ENCODE data around the gene ASGR1. TPM values are rescaled to one million over a fixed set of nuclear protein-coding genes. Genes with fewer than 3 reads are reported as not detected.

ASGR1 gene
- total RNA-seq, 3 donors from 2014 or later: 0.35 to 1.6 (median 1.2) TPM

DNA sequence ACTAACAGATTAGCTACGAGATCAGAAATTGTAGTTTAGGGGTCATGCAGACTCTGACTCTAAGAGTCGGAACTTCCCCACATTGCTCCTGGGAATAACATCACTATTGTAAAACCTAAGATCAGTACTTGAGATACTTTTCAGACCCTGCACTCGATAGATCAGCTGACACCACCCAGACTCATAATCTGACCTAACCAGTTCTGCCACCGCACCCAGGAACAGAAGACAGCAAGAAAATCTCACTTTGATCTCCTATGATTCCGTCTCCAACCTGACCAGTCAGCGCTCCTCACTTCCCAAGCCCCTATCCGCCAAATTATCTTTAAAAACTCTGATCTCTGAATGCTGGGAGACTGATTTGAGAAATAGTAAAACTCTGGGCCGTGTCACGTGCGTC is 37.3 kb downstream of the ASGR1 start:
- ATAC-seq (peak; percentile 69), DNase-seq (peak in 2 of 3 donors; percentile 56 to 84)
- TF ChIP-seq, protein P1, sequence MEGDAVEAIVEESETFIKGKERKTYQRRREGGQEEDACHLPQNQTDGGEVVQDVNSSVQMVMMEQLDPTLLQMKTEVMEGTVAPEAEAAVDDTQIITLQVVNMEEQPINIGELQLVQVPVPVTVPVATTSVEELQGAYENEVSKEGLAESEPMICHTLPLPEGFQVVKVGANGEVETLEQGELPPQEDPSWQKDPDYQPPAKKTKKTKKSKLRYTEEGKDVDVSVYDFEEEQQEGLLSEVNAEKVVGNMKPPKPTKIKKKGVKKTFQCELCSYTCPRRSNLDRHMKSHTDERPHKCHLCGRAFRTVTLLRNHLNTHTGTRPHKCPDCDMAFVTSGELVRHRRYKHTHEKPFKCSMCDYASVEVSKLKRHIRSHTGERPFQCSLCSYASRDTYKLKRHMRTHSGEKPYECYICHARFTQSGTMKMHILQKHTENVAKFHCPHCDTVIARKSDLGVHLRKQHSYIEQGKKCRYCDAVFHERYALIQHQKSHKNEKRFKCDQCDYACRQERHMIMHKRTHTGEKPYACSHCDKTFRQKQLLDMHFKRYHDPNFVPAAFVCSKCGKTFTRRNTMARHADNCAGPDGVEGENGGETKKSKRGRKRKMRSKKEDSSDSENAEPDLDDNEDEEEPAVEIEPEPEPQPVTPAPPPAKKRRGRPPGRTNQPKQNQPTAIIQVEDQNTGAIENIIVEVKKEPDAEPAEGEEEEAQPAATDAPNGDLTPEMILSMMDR (IDR thresholded peaks at IDR 0.05): no peak
- peaks cover 12% of the 10 kb centered on the region for H3K4me1 ChIP-seq (ENCODE audit: low read depth)
- no peaks in the 10 kb centered on the region for H3K9me3 ChIP-seq
- no peak overlapping the region for H3K4me3 ChIP-seq
- H3K36me3 ChIP-seq (ENCODE audit: low read depth): no peaks in the 10 kb centered on the region
- intact Hi-C loops (cut with DNase I, micrococcal nuclease): no loop called here

- H3K4me3 ChIP-seq: no peak overlapping the region
- peaks cover 12% of the 10 kb centered on the region for H3K4me1 ChIP-seq (ENCODE audit: low read depth)
- H3K36me3 ChIP-seq (ENCODE audit: low read depth): no peaks in the 10 kb centered on the region
- DNase-seq (peak in 2 of 3 donors; percentile 48 to 57), ATAC-seq (peak; percentile 87)
- H3K9me3 ChIP-seq: no peaks in the 10 kb centered on the region
- intact Hi-C loops (cut with DNase I, micrococcal nuclease): loop anchor here in 1 of 2 donors (5.0 kb wide), 1 partner anchor 87 kb away; no protein-coding TSS in a partner anchor
- TF ChIP-seq, protein P1 (IDR thresholded peaks at IDR 0.05): no peak
Observed at GRCh38 chr17:7139400-7139799, 39.8 kb downstream of the ASGR1 start.

DNA sequence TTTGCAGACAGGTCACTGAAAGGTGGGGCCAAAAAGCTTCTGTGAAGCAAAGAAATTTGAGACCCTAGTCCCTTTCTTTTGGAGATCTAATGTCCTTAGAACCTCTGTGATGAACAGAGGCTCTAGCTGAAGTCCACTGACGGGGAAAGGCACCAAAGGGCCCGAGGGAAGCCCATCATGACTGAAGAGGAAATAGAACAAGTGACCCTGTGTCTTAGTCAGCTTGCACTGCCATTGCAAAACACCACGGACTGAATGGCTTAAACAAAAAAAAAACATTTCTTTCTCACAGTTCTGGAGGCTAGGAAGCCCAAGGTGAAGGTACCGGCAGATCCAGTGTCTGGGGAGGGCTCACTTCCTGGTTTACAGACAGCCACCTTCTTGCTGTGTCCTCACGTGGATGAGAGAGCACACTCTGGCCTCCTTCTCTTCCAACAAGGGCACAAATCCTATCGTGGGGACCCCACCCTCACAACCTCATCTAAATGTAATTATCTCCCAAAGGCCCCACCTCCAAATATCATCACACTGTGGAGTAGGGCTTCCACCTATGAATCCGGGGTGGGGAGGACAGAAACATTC is 40.3 kb downstream of the ASGR1 start:
- no peak for ATAC-seq
- no peaks in the 10 kb centered on the region for H3K36me3 ChIP-seq (ENCODE audit: low read depth)
- intact Hi-C loops (cut with DNase I, micrococcal nuclease): loop anchor here in 1 of 2 donors (5.0 kb wide), 1 partner anchor 87 kb away; no protein-coding TSS in a partner anchor
- no peak for DNase-seq
- no peaks in the 10 kb centered on the region for H3K9me3 ChIP-seq
- peaks cover 12% of the 10 kb centered on the region for H3K4me1 ChIP-seq (ENCODE audit: low read depth)
- H3K4me3 ChIP-seq: no peak overlapping the region
- TF ChIP-seq, protein P1 (IDR thresholded peaks at IDR 0.05): no peak

DNA sequence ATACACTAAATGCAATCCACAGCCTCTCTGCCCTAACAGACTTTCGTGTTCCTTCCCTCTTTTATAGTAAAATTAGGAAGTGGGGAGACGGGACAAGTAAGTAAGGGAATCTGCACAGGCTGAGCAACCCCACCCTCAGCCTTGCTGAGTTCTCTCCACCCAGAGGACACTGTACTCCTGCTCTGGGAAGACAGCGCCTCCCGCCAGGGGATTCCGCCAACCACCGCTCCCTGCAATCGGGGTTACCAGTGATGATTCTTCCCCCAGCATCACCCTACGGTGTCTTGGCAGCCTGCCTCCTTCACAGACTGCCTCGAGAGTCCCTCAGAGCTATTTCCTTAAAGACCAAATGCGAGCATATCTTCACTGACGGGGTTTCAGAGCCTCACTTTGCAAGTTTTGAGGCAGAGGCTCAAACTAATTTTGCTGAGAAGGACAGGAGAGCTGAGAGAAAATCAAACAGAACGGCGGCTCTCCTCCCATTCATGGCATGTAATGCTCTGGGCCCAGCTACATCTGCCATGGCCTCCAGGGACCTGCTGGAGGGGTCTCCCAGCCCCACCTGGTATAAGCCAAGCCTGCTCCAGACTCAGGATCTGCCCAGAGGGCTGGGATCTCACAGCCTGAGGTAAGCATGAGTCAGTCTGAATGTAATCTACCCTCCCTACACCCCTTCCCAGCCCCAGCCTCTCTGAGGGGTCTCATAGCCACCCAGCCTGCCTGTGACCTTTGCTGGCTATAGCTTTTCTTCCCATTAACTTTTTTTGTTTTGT is 41.8 kb downstream of the ASGR1 start:
- no peaks in the 10 kb centered on the region for H3K36me3 ChIP-seq (ENCODE audit: low read depth)
- no peak for ATAC-seq
- H3K9me3 ChIP-seq: no peaks in the 10 kb centered on the region
- intact Hi-C loops (cut with DNase I, micrococcal nuclease): loop anchor here in 1 of 2 donors (5.0 kb wide), 1 partner anchor 85 kb away; no protein-coding TSS in a partner anchor
- TF ChIP-seq, protein P1 (IDR thresholded peaks at IDR 0.05): no peak
- H3K4me3 ChIP-seq: no peak overlapping the region
- no peak for DNase-seq
- peaks cover 12% of the 10 kb centered on the region for H3K4me1 ChIP-seq (ENCODE audit: low read depth)

DNA sequence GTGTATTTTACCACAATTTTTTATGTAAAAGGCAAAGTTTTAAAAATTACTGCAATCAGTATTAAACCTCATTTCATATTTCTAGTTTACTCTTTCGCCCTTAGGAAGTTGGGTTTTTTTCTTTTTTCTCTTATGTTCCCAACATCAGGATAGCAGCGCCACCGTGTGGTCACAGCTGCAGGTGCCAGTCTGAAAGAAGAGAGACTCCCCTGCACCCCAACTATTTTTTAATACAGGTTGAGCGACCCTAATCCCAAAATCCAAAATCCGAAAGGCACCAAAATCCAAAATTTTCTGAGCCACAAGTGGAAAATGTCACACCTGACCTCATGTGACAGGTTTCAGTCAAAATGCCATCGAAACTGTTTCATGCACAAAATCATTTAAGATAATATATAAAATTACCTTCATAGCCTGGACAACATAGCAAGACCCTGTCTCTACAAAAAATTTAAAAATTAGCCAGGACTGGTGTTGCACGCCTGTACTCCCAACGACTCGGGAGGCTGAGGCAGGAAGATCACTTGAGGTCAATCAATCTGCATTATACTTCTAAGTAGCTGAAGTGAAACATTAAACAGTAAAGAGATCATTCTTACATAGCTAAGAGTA is 42.8 kb downstream of the ASGR1 start:
- Histone ChIP-seq H3K36me3 (ENCODE audit: low read depth) (no peaks in the 10 kb centered on the region), H3K4me1 (ENCODE audit: low read depth) (peaks cover 9% of the 10 kb centered on the region), H3K9me3 (no peaks in the 10 kb centered on the region), H3K4me3 (no peak overlapping the region)
- intact Hi-C loops (cut with DNase I, micrococcal nuclease): loop anchor here in 1 of 2 donors (5.0 kb wide), 1 partner anchor 84 kb away; no protein-coding TSS in a partner anchor
- ATAC-seq (no peak), DNase-seq (peak; percentile 71 to 91 (median 77))
- TF ChIP-seq, protein P1 (IDR thresholded peaks at IDR 0.05): peak; percentile 67

All from mucosa of descending colon (tissue), 3 donors.